Type B pancreatic cell (in vitro differentiated cells): ENCODE measurements around the gene FRAS1. TPM values are rescaled to one million over a fixed set of nuclear protein-coding genes. Genes with fewer than 3 reads are reported as not detected.

Experiments used
- DNase-seq: peaks from one replicate; pipeline ENCODE4 v3.0.0; 2021; ENCODE audit warnings: mixed read lengths; ENCODE audit not compliant: unreplicated experiment; ENCODE audit errors: extremely low spot score
- H3K27ac Mint-ChIP-seq: 2 replicates; pipeline ENCODE4 v1.8.0; 2021; ENCODE audit warnings: mild to moderate bottlenecking, mixed read lengths
- H3K27me3 Mint-ChIP-seq: 2 replicates; pipeline ENCODE4 v1.8.0; 2021; ENCODE audit warnings: mixed read lengths
- H3K36me3 Mint-ChIP-seq: 2 replicates; pipeline ENCODE4 v1.8.0; 2021; ENCODE audit warnings: mixed read lengths
- H3K4me1 Mint-ChIP-seq: one replicate; pipeline ENCODE4 v1.8.0; 2021; ENCODE audit warnings: mixed read lengths; ENCODE audit not compliant: unreplicated experiment
- H3K4me3 Mint-ChIP-seq: 2 replicates; pipeline ENCODE4 v1.8.0; 2021; ENCODE audit warnings: mild to moderate bottlenecking, mixed read lengths
- H3K9me3 Mint-ChIP-seq: 2 replicates; pipeline ENCODE4 v1.8.0; 2021; ENCODE audit warnings: mixed read lengths
- CTCF ChIP-seq: fragments of 200-600 bp; sonication (generic); conservative IDR thresholded peaks from 2 replicates; pipeline ENCODE4 v1.5.0; 2021; ENCODE audit warnings: antibody characterized with exemption, mild to moderate bottlenecking
- total RNA-seq: library from RNA; stranded (reverse); gene quantifications from 2 replicates; pipeline ENCODE4 v1.2.1, GENCODE V29; 2021; ENCODE audit warnings: low replicate concordance

Gene FRAS1
- total RNA-seq, 1 donor from 2014 or later, result 37.7 TPM

GRCh38 chr4:78370631-78371372, 313.7 kb downstream of the FRAS1 start:
- H3K27ac Mint-ChIP-seq, result peak overlapping the region; percentile 88
- peak overlapping the region; percentile 37 for H3K4me3 Mint-ChIP-seq
- H3K36me3 Mint-ChIP-seq, result peaks cover 10% of the 10 kb centered on the region
- H3K9me3 Mint-ChIP-seq, result no peaks in the 10 kb centered on the region
- peaks cover 39% of the 10 kb centered on the region for H3K4me1 Mint-ChIP-seq
- no peaks in the 10 kb centered on the region for H3K27me3 Mint-ChIP-seq
- no peak for DNase-seq
- no peak for TF ChIP-seq CTCF

- Mint-ChIP-seq H3K4me1 (peaks cover 39% of the 10 kb centered on the region), H3K27ac (no peak overlapping the region), H3K9me3 (no peaks in the 10 kb centered on the region), H3K36me3 (peaks cover 4% of the 10 kb centered on the region), H3K4me3 (no peak overlapping the region), H3K27me3 (no peaks in the 10 kb centered on the region)
- no peak for TF ChIP-seq CTCF
- no peak for DNase-seq
These were observed 315.3 kb downstream of the FRAS1 start for GRCh38 chr4:78372355-78372988.

- no peak overlapping the region for H3K4me3 Mint-ChIP-seq
- H3K27ac Mint-ChIP-seq, result no peak overlapping the region
- no peaks in the 10 kb centered on the region for H3K27me3 Mint-ChIP-seq
These were observed 320.4 kb downstream of the FRAS1 start for GRCh38 chr4:78377555-78377954.

GRCh38 chr4:78379040-78379439, 321.9 kb downstream of the FRAS1 start:
- no peak for DNase-seq
- TF ChIP-seq CTCF, result no peak
- peaks cover 17% of the 10 kb centered on the region for H3K36me3 Mint-ChIP-seq
- no peaks in the 10 kb centered on the region for H3K4me1 Mint-ChIP-seq
- no peaks in the 10 kb centered on the region for H3K9me3 Mint-ChIP-seq
- H3K27ac Mint-ChIP-seq, result no peak overlapping the region
- H3K4me3 Mint-ChIP-seq, result no peak overlapping the region
- no peaks in the 10 kb centered on the region for H3K27me3 Mint-ChIP-seq

More at GRCh38 chr4:78377555-78377954, 320.4 kb downstream of the FRAS1 start:
- Mint-ChIP-seq H3K4me1 (peaks cover 5% of the 10 kb centered on the region), H3K36me3 (peaks cover 14% of the 10 kb centered on the region), H3K9me3 (no peaks in the 10 kb centered on the region)
- no peak for DNase-seq
- no peak for TF ChIP-seq CTCF

- H3K4me1 Mint-ChIP-seq, result no peaks in the 10 kb centered on the region
- no peak overlapping the region for H3K4me3 Mint-ChIP-seq
- H3K9me3 Mint-ChIP-seq, result no peaks in the 10 kb centered on the region
- H3K36me3 Mint-ChIP-seq, result peaks cover 23% of the 10 kb centered on the region
- TF ChIP-seq CTCF, result no peak
- H3K27ac Mint-ChIP-seq, result no peak overlapping the region
- DNase-seq, result no peak
- H3K27me3 Mint-ChIP-seq, result no peaks in the 10 kb centered on the region
These were observed 323.0 kb downstream of the FRAS1 start for GRCh38 chr4:78379991-78380729.
